PC-3 (cell line): Measurements from ENCODE around the gene TUBA3C. TPM values are rescaled to one million over a fixed set of nuclear protein-coding genes. Genes with fewer than 3 reads are reported as not detected.

ENCODE experiments used
- ATAC-seq: fragments of 200-7000 bp; cut with Tn5 transposase; 2 replicates; pipeline ENCODE4 v1.9.1; 2020; ENCODE audit warnings: mild to moderate bottlenecking, moderate library complexity
- BruUV-seq: library from RNA; stranded (reverse); fragments of 400-500 nt; replicated peaks from 2 replicates; lab custom pipeline; 2021; lab: Mats Ljungman, UMichigan
- CTCF ChIA-PET: fragments of 300-600 bp; sonication (Branson Sonifier 250); formaldehyde crosslinking; loops from one replicate; lab custom pipeline; 2022; ENCODE audit warnings: antibody characterized with exemption; lab: Charles Lee
- POLR2A ChIA-PET: fragments of 300-600 bp; sonication (Branson Sonifier 250); formaldehyde crosslinking; loops from one replicate; lab custom pipeline; 2022; ENCODE audit warnings: antibody characterized with exemption; ENCODE audit not compliant: unreplicated experiment; lab: Charles Lee
- DNase-seq: peaks from one replicate; pipeline ENCODE4 v3.0.0-alpha.2; 2015
- H2AFZ ChIP-seq: fragments of 300-600 bp; sonication (generic); 2 replicates; pipeline ENCODE4 v1.6.0; 2016; ENCODE audit warnings: antibody characterized with exemption, low read length
- H3F3A ChIP-seq: fragments of 300-600 bp; sonication (generic); one replicate; pipeline ENCODE4 v1.6.0; 2017; ENCODE audit warnings: antibody characterized with exemption, low read length, control low read depth, mild to moderate bottlenecking; ENCODE audit not compliant: unreplicated experiment
- H3K27ac ChIP-seq: fragments of 300-600 bp; sonication (generic); 2 replicates; pipeline ENCODE4 v1.5.1; 2016; ENCODE audit warnings: mild to moderate bottlenecking, low read length
- H3K27me3 ChIP-seq: fragments of 300-600 bp; sonication (generic); 2 replicates; pipeline ENCODE4 v1.6.1; 2016; ENCODE audit warnings: low read length, mixed read lengths
- H3K36me3 ChIP-seq: fragments of 300-600 bp; sonication (generic); 2 replicates; pipeline ENCODE4 v1.6.1; 2016; ENCODE audit warnings: low read depth, mixed run types, low read length, mixed read lengths
- H3K4me1 ChIP-seq: fragments of 300-600 bp; sonication (generic); 2 replicates; pipeline ENCODE4 v1.5.1; 2016; ENCODE audit warnings: low read length; ENCODE audit not compliant: insufficient read depth
- H3K4me2 ChIP-seq: fragments of 300-600 bp; sonication (generic); 2 replicates; pipeline ENCODE4 v1.6.0; 2016; ENCODE audit warnings: low read length
- H3K4me3 ChIP-seq: fragments of 300-600 bp; sonication (generic); 2 replicates; pipeline ENCODE4 v1.5.1; 2016; ENCODE audit warnings: mild to moderate bottlenecking, low read length, mixed read lengths
- H3K79me2 ChIP-seq: fragments of 300-600 bp; sonication (generic); 2 replicates; pipeline ENCODE4 v1.6.1; 2017; ENCODE audit warnings: low read length, mixed read lengths
- H3K9ac ChIP-seq: fragments of 300-600 bp; sonication (generic); 2 replicates; pipeline ENCODE4 v1.6.0; 2016; ENCODE audit warnings: mild to moderate bottlenecking, low read length
- H3K9me2 ChIP-seq: fragments of 300-600 bp; sonication (generic); replicated peaks from 2 replicates; pipeline ENCODE4 v1.6.1; 2016; ENCODE audit warnings: mixed run types, low read length, mixed read lengths
- H3K9me3 ChIP-seq: fragments of 300-600 bp; sonication (generic); 2 replicates; pipeline ENCODE4 v1.6.1; 2016; ENCODE audit warnings: low read length, mixed read lengths
- H4K20me1 ChIP-seq: fragments of 300-600 bp; sonication (generic); 2 replicates; pipeline ENCODE4 v1.6.1; 2016; ENCODE audit warnings: low read length, mixed read lengths
- CTCF ChIP-seq: fragments of 300-600 bp; sonication (generic); conservative IDR thresholded peaks from 2 replicates; pipeline ENCODE4 v1.5.1; 2017; ENCODE audit warnings: antibody characterized with exemption, low read depth, mild to moderate bottlenecking, low read length
- EZH2 ChIP-seq: fragments of 300-600 bp; sonication (generic); IDR thresholded peaks from one replicate; pipeline ENCODE4 v1.6.1; 2017; ENCODE audit warnings: antibody characterized with exemption, mild to moderate bottlenecking, low read length; ENCODE audit not compliant: unreplicated experiment
- EZH2phosphoT487 ChIP-seq: fragments of 300-600 bp; sonication (generic); IDR thresholded peaks from 2 replicates; pipeline ENCODE4 v1.6.1; 2018; ENCODE audit warnings: mild to moderate bottlenecking, antibody characterized with exemption, low read length, borderline replicate concordance
- intact Hi-C: fragments of 100-400 bp; cut with micrococcal nuclease; formaldehyde crosslinking; loops from 2 replicates; pipeline ENCODE4 v1.9.0; 2023
- total RNA-seq: library from RNA; depleted of rRNA; stranded (reverse); fragments of >200 nt; gene quantifications from 2 replicates; pipeline ENCODE4 v1.2.3, GENCODE V29; 2014

TUBA3C gene
- total RNA-seq, 1 experiment from 2014 or later: not detected

GRCh38 chr13:19183676-19184075 lies 2.1 kb upstream of the TUBA3C start:
- no peak for DNase-seq
- Histone ChIP-seq H3K9me2 (no peaks in the 10 kb centered on the region), H3K27ac (no peak overlapping the region), H3K9me3 (no peaks in the 10 kb centered on the region), H3K79me2 (no peaks in the 10 kb centered on the region), H3K36me3 (no peaks in the 10 kb centered on the region), H3K4me3 (no peak overlapping the region), H3K4me2 (no peak overlapping the region), H3K4me1 (no peaks in the 10 kb centered on the region), H3F3A (no peaks in the 10 kb centered on the region), H3K9ac (no peak overlapping the region), H2AFZ (no peak overlapping the region), H3K27me3 (no peaks in the 10 kb centered on the region), H4K20me1 (no peaks in the 10 kb centered on the region)
- no peak for TF ChIP-seq EZH2
- TF ChIP-seq EZH2phosphoT487: no peak
- no peak for TF ChIP-seq CTCF
- BruUV-seq: no TSS peak
- ATAC-seq: no peak
- ChIA-PET POLR2A (no interaction called here), CTCF (no interaction called here)
- intact Hi-C loops: no loop called here

GRCh38 chr13:19182536-19182935 lies 912 bp upstream of the TUBA3C start:
- BruUV-seq: no TSS peak
- Histone ChIP-seq H3K9ac (no peak overlapping the region), H3K4me2 (no peak overlapping the region), H3F3A (no peaks in the 10 kb centered on the region), H3K27me3 (no peaks in the 10 kb centered on the region), H3K4me1 (no peaks in the 10 kb centered on the region), H3K9me2 (no peaks in the 10 kb centered on the region), H3K9me3 (no peaks in the 10 kb centered on the region), H3K36me3 (no peaks in the 10 kb centered on the region), H4K20me1 (no peaks in the 10 kb centered on the region), H3K27ac (no peak overlapping the region), H3K4me3 (no peak overlapping the region), H2AFZ (no peak overlapping the region), H3K79me2 (no peaks in the 10 kb centered on the region)
- TF ChIP-seq EZH2phosphoT487: no peak
- no peak for TF ChIP-seq EZH2
- no peak for TF ChIP-seq CTCF
- ATAC-seq: no peak
- ChIA-PET POLR2A (no interaction called here), CTCF (no interaction called here)
- intact Hi-C loops: no loop called here
- no peak for DNase-seq

- Histone ChIP-seq H3K4me1 (no peaks in the 10 kb centered on the region), H4K20me1 (no peaks in the 10 kb centered on the region), H3K27me3 (no peaks in the 10 kb centered on the region), H3K27ac (no peak overlapping the region), H3K9me3 (no peaks in the 10 kb centered on the region), H3K36me3 (no peaks in the 10 kb centered on the region), H3K4me2 (no peak overlapping the region), H3K79me2 (no peaks in the 10 kb centered on the region), H3K4me3 (no peak overlapping the region), H3F3A (no peaks in the 10 kb centered on the region), H3K9ac (no peak overlapping the region), H3K9me2 (no peaks in the 10 kb centered on the region), H2AFZ (no peak overlapping the region)
- ChIA-PET POLR2A (no interaction called here), CTCF (no interaction called here)
- DNase-seq (no peak), ATAC-seq (no peak)
- no peak for TF ChIP-seq EZH2phosphoT487
- TF ChIP-seq CTCF: no peak
- no peak for TF ChIP-seq EZH2
- no TSS peak for BruUV-seq
- intact Hi-C loops: no loop called here
Measured at GRCh38 chr13:19181021-19181620, 503 bp downstream of the TUBA3C start.
